Transverse colon (tissue), 4 donors: ENCODE data around the gene SIDT2. TPM values are rescaled to one million over a fixed set of nuclear protein-coding genes. Genes with fewer than 3 reads are reported as not detected.

Experiments used
- DNase-seq: peaks from one replicate; pipeline ENCODE4 v3.0.0-alpha.2; 2019
- H3K27ac ChIP-seq, 4 donors: fragments of 200-600 bp; sonication (generic); 2 replicates each; pipeline ENCODE4 v1.5.1; 2016 to 2018; ENCODE audit warnings: inconsistent platforms in 4 of 4
- H3K27me3 ChIP-seq: fragments of 200-600 bp; sonication (generic); 2 replicates; pipeline ENCODE4 v1.5.1; 2017; ENCODE audit warnings: inconsistent platforms
- H3K36me3 ChIP-seq, 4 donors: fragments of 200-600 bp; sonication (generic); 2 replicates each; pipeline ENCODE4 v1.5.1; 2017 to 2019; ENCODE audit warnings: inconsistent platforms in 4 of 4
- H3K4me1 ChIP-seq, 4 donors: fragments of 200-600 bp; sonication (generic); 2 replicates each; pipeline ENCODE4 v1.5.1; 2017 to 2020; ENCODE audit warnings: inconsistent platforms in 4 of 4
- H3K4me3 ChIP-seq, 4 donors: fragments of 200-600 bp; sonication (generic); 1 replicate in 1 of 4; 2 replicates in 3 of 4; pipeline versions ENCODE4 v1.5.1 to v1.6.1; 2017 to 2019; ENCODE audit warnings: inconsistent platforms in 4 of 4
- H3K9me3 ChIP-seq, 2 donors: fragments of 200-600 bp; sonication (generic); 2 replicates each; pipeline ENCODE4 v1.5.1; 2017 to 2019; ENCODE audit warnings: inconsistent platforms in 2 of 2
- CTCF ChIP-seq, 5 experiments: fragments of 200-600 bp in 3 of 5; fragments of 450-650 bp in 2 of 5; sonication (generic) in 3 of 5; IDR thresholded peaks; 1 replicate in 2 of 5; 2 replicates in 3 of 5; pipeline ENCODE4 v1.5.1; 2016 to 2017; ENCODE audit warnings: antibody characterized with exemption in 5 of 5, inconsistent platforms in 3 of 5, mild to moderate bottlenecking in 2 of 5, moderate library complexity in 1 of 5
- EP300 ChIP-seq: sonication (generic); formaldehyde crosslinking; IDR thresholded peaks from one replicate; pipeline ENCODE4 v1.6.1; 2017; ENCODE audit warnings: antibody characterized with exemption, low read depth
- POLR2A ChIP-seq: fragments of 450-650 bp; IDR thresholded peaks from one replicate; pipeline ENCODE4 v1.6.1; 2016; ENCODE audit warnings: antibody characterized with exemption, mild to moderate bottlenecking, moderate library complexity
- POLR2AphosphoS5 ChIP-seq, 3 donors: sonication (generic); formaldehyde crosslinking; IDR thresholded peaks; one replicate each; pipeline ENCODE4 v1.6.1; 2016; ENCODE audit warnings: antibody characterized with exemption in 3 of 3
- WGBS, 2 donors: methylation state at CpG; one replicate each; pipeline ENCODE4 v1.1.5; 2018; ENCODE audit warnings: low coverage in 1 of 2; 5-methylcytosine and 5-hydroxymethylcytosine counted together
- in situ Hi-C, 4 donors: fragments of 200-750 bp; cut with MboI; loops; one replicate each; pipeline versions ENCODE4 v1.15.0 to v1.15.1; 2017; ENCODE audit warnings: low sequenced_read_pairs in 3 of 4, low pct_ligation_motif_present in 1 of 4, low pct_unique_long_range_greater_than_20kb in 1 of 4
- intact Hi-C: fragments of 100-400 bp; cut with DNase I; formaldehyde crosslinking; loops from one replicate; pipeline ENCODE4 v1.15.1; 2023; ENCODE audit warnings: low total_unique reads
- total RNA-seq, 4 donors: library from RNA; depleted of rRNA; stranded (reverse); fragments of >200 nt; gene quantifications; one replicate each; pipeline ENCODE4 v1.1.0, GENCODE V29; 2016

Gene SIDT2
- total RNA-seq, 4 donors from 2014 or later: 68.1 to 95.0 (median 78.2) TPM

DNA sequence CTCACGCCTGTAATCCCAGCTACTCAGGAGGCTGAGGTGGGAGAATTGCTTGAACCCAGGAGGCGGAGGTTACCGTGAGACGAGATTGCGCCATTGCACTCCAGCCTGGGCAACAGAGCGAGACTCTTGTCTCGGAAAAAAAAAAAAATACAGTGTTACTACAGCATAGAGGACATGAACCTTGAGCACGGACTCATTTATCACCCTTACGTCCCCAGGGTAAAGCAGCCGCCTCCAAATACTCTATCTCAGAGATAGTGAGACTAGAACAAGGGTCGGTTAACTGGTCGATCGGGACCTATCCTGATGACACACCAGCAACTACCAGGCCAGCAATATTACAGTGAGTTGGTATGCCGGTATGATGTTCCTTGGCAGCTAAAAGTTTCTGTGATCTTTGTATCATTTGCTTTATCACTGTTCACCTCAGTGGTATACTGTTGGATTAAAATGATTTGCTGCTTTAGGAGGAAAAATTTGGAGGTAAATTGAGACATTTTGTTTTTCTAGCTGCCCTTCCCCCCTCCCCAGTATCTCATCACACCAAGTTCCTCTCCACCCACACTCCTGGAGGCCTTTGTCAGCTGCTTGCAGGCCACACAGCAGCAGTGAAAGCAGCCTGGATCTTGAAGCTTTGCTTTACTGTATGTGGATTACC, 7.0 kb upstream of the SIDT2 start:
- TF ChIP-seq EP300 (no peak), POLR2A (no peak), CTCF (IDR thresholded peaks at IDR 0.05) (no peak), POLR2AphosphoS5 (IDR thresholded peaks at IDR 0.05) (no peak)
- H3K4me3 ChIP-seq: no peak overlapping the region
- peaks cover 0 to 16% (median 8%) of the 10 kb centered on the region in 4 donors for H3K36me3 ChIP-seq
- peaks cover 0 to 4% (median 2%) of the 10 kb centered on the region in 4 donors for H3K4me1 ChIP-seq
- H3K9me3 ChIP-seq: no peaks in the 10 kb centered on the region
- intact Hi-C loops: no loop called here
- H3K27me3 ChIP-seq: no peaks in the 10 kb centered on the region
- no peak for DNase-seq
- peak overlapping the region in 2 of 4 donors; percentile 30 to 57 for H3K27ac ChIP-seq
- WGBS, 2 donors: 88 to 91% methylated on average over 6 to 14 of the region's 14 CpGs
- in situ Hi-C loops: no loop called here

DNA sequence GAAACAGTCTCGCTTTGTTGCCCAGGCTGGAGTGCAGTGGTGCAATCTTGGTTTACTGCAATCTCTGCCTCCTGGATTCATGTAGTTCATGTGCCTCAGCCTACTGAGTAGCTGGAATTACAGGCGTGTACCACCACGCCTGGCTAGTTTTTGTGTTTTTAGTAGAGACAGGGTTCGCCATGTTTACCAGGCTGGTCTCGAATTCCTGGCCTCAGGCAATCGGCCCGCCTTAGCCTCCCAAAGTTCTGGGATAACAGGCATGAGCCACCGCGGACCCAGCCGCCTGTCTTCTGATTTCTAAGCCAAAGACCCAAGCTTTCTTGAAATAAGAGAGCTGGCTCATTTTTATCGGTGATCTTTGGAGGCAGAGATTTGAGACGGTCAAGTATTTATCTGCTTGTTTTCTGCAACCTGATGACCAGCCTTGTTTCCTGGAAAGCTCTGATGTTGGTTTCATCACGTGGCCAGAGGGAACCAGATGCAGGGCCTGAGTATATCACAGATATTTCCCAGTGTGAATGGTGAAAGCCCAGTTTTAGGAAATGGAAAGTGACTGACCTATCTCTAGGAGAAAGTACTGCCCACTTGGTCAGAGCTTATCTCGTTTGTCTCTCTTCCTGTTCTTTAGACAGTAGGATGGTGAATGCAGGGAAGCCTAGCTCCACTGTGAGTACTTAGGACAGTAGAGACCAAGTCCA, 5.7 kb upstream of the SIDT2 start:
- H3K4me3 ChIP-seq: no peak overlapping the region
- no peaks in the 10 kb centered on the region for H3K9me3 ChIP-seq
- in situ Hi-C loops: no loop called here
- no peak for DNase-seq
- TF ChIP-seq POLR2AphosphoS5 (IDR thresholded peaks at IDR 0.05) (no peak), EP300 (no peak), POLR2A (no peak), CTCF (IDR thresholded peaks at IDR 0.05) (no peak)
- 50 to 83% methylated on average over 1 to 14 of the region's 14 CpGs for WGBS, 2 donors
- peaks cover 4 to 11% (median 6%) of the 10 kb centered on the region in 4 donors for H3K4me1 ChIP-seq
- intact Hi-C loops: no loop called here
- peak overlapping the region in 2 of 4 donors; percentile 1 to 17 for H3K27ac ChIP-seq
- H3K27me3 ChIP-seq: no peaks in the 10 kb centered on the region
- peaks cover 0 to 15% (median 5%) of the 10 kb centered on the region in 4 donors for H3K36me3 ChIP-seq

GRCh38 chr11:117175104-117175503, 3.4 kb upstream of the SIDT2 start:
- intact Hi-C loops: no loop called here
- no peaks in the 10 kb centered on the region for H3K36me3 ChIP-seq
- no peaks in the 10 kb centered on the region for H3K27me3 ChIP-seq
- H3K9me3 ChIP-seq: no peaks in the 10 kb centered on the region
- H3K4me1 ChIP-seq: peaks cover 2 to 21% (median 18%) of the 10 kb centered on the region in 4 donors
- DNase-seq: no peak
- WGBS, 2 donors: 40 to 81% methylated on average over 1 to 7 of the region's 7 CpGs
- H3K27ac ChIP-seq: no peak overlapping the region
- H3K4me3 ChIP-seq: no peak overlapping the region
- in situ Hi-C loops: no loop called here
- TF ChIP-seq POLR2A (no peak), CTCF (IDR thresholded peaks at IDR 0.05) (no peak), POLR2AphosphoS5 (IDR thresholded peaks at IDR 0.05) (no peak), EP300 (no peak)

DNA sequence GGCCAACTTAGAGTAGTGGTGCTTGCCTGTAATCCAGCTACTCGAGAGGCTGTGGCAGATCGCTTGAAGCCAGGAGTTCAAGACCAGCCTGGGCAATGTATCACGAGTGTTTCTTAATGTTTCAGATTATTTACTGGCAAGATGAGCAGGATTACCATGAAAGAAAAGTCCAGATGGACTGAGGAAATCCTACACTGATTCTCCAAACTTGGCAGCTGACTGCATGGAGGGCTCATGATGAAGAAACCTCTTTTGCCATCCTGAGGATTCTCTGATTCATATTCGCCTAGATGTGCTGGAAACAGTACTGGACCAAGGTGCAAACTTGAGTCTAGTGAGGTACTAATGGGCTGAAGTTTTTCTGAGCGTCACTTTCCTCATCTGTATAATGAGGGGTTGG, 2.8 kb upstream of the SIDT2 start:
- 85 to 100% methylated on average over 3 to 5 of the region's 5 CpGs for WGBS, 2 donors
- DNase-seq: no peak

More for the DNA sequence above, 2.8 kb upstream of the SIDT2 start:
- H3K4me1 ChIP-seq: peaks cover 3 to 28% (median 23%) of the 10 kb centered on the region in 4 donors
- H3K27me3 ChIP-seq: no peaks in the 10 kb centered on the region
- H3K27ac ChIP-seq: no peak overlapping the region
- in situ Hi-C loops (no loop called here), intact Hi-C loops (no loop called here)
- no peaks in the 10 kb centered on the region for H3K9me3 ChIP-seq
- H3K4me3 ChIP-seq: no peak overlapping the region
- no peaks in the 10 kb centered on the region for H3K36me3 ChIP-seq
- TF ChIP-seq POLR2AphosphoS5 (IDR thresholded peaks at IDR 0.05) (no peak), EP300 (no peak), CTCF (IDR thresholded peaks at IDR 0.05) (no peak), POLR2A (no peak)
